Natural killer cell treated with Interleukin-12 subunit alpha and Interleukin-12 subunit beta and Interleukin-15 and Interleukin-18, amount 100 ng/mL, for 72 hours (primary cell): Measurements from ENCODE around the gene STARD8. TPM values are rescaled to one million over a fixed set of nuclear protein-coding genes. Genes with fewer than 3 reads are reported as not detected.

Source experiments
- ATAC-seq, 2 donors: fragments of 150-1000 bp; cut with Tn5 transposase in 1 of 2; sonication (Bioruptor Pico), chemical (Tn5 transposase) in 1 of 2; 2 replicates each; pipeline ENCODE4 v1.10.0; 2021
- DNase-seq: peaks from one replicate; pipeline ENCODE4 v3.0.0; 2022; ENCODE audit warnings: low spot score
- H3K27ac Mint-ChIP-seq, 2 donors: 1 replicate in 1 of 2; 2 replicates in 1 of 2; pipeline ENCODE4 v1.8.0; 2022; ENCODE audit warnings: mixed read lengths in 2 of 2, mild to moderate bottlenecking in 1 of 2, moderate library complexity in 1 of 2
- H3K27me3 Mint-ChIP-seq, 2 donors: 1 replicate in 1 of 2; 2 replicates in 1 of 2; pipeline ENCODE4 v1.8.0; 2022; ENCODE audit warnings: mixed read lengths in 2 of 2
- H3K36me3 Mint-ChIP-seq: one replicate; pipeline ENCODE4 v1.8.0; 2022; ENCODE audit warnings: mixed read lengths
- H3K4me1 Mint-ChIP-seq, 2 donors: 1 replicate in 1 of 2; 2 replicates in 1 of 2; pipeline ENCODE4 v1.8.0; 2022; ENCODE audit warnings: low read depth in 2 of 2, mixed read lengths in 2 of 2, mild to moderate bottlenecking in 1 of 2
- H3K4me3 Mint-ChIP-seq: one replicate; pipeline ENCODE4 v1.8.0; 2022; ENCODE audit warnings: mixed read lengths
- H3K9me3 Mint-ChIP-seq: 2 replicates; pipeline ENCODE4 v1.8.0; 2022; ENCODE audit warnings: mixed read lengths
- total RNA-seq, 2 donors: library from RNA; stranded (reverse); gene quantifications; one replicate each; pipeline ENCODE4 v1.2.3, GENCODE V29; 2022

STARD8 gene
- total RNA-seq, 2 donors from 2014 or later: 0.86 to 3.1 TPM

DNA sequence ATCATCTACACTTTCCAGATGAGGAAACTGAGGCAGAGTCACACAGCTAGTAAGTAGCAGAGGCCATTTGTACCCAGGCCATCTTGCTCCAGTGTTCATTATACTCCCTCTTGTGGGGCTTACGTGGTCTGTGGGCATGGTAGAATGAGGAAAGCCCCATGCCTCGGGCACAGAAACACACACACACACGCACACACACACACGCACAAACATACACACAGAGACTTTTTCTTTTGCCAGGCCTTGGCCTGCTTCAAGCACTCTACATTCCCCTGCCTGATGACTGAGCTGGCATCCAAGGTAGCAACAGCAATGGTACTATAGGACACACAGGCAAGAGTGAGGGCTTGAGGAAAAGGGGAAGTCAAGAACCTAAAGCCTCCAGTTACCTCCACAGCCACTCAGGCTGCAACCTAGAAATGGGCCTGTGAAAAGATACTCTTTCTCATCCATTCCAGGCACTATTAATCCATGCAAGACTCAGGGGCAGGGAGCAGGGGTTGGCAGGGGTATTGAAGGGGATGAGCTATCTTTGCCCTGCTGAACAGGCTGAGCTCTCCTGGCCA lies 43.6 kb downstream of the STARD8 start:
- peaks cover 5 to 17% of the 10 kb centered on the region in 2 donors for H3K4me1 Mint-ChIP-seq
- no peak for DNase-seq
- H3K27ac Mint-ChIP-seq: no peak overlapping the region
- no peaks in the 10 kb centered on the region for H3K9me3 Mint-ChIP-seq
- no peaks in the 10 kb centered on the region for H3K36me3 Mint-ChIP-seq
- H3K27me3 Mint-ChIP-seq: peaks cover 10 to 19% of the 10 kb centered on the region in 2 donors
- no peak for ATAC-seq
- no peak overlapping the region for H3K4me3 Mint-ChIP-seq

DNA sequence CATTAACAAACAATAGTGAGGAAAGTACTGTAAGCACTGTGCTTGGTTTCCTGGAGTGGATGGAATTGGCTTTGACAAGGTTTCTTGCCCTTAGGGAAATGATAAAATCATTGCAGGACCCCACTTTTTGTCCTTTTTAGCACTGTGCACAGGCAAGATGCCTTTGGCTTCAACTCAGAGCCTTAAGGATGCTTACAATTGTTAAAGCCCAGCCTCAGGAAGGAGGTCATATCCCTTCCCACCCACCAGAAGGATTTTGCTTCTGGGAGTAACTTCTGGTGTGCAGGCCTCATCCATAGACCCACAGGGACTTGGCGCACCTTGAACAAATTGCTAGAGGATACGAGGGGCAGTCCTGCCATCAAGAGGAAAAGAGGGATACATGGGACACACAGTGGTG lies 44.5 kb downstream of the STARD8 start:
- Mint-ChIP-seq H3K27ac (no peak overlapping the region), H3K9me3 (no peaks in the 10 kb centered on the region), H3K27me3 (peaks cover 5 to 15% of the 10 kb centered on the region in 2 donors), H3K4me1 (peaks cover under 1 to 13% of the 10 kb centered on the region in 2 donors), H3K36me3 (no peaks in the 10 kb centered on the region), H3K4me3 (no peak overlapping the region)
- DNase-seq (no peak), ATAC-seq (no peak)

DNA sequence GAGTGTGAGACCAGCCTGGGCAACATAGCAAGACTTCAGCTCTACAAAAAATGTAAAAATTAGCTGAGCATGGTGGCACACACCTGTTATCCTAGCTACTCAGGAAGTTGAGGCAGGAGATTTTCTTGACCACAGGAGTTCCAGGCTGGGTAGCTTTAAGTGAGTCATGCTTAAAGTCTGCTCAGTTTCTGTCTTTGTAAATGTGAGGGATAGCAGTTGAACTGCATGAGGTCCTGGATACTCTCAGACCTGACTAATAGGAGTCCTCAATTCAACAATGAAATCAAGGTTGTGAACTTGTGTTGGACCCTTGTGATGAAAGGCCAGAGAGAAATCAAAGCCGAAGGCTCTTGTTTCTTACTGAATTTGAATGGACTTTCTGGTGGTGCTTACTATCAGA lies 45.2 kb downstream of the STARD8 start:
- H3K27ac Mint-ChIP-seq: no peak overlapping the region
- H3K4me3 Mint-ChIP-seq: peak overlapping the region; percentile 20
- ATAC-seq (no peak), DNase-seq (no peak)
- peaks cover 0 to 10% of the 10 kb centered on the region in 2 donors for H3K4me1 Mint-ChIP-seq
- no peaks in the 10 kb centered on the region for H3K36me3 Mint-ChIP-seq
- peaks cover 0 to 12% of the 10 kb centered on the region in 2 donors for H3K27me3 Mint-ChIP-seq
- H3K9me3 Mint-ChIP-seq: no peaks in the 10 kb centered on the region

DNA sequence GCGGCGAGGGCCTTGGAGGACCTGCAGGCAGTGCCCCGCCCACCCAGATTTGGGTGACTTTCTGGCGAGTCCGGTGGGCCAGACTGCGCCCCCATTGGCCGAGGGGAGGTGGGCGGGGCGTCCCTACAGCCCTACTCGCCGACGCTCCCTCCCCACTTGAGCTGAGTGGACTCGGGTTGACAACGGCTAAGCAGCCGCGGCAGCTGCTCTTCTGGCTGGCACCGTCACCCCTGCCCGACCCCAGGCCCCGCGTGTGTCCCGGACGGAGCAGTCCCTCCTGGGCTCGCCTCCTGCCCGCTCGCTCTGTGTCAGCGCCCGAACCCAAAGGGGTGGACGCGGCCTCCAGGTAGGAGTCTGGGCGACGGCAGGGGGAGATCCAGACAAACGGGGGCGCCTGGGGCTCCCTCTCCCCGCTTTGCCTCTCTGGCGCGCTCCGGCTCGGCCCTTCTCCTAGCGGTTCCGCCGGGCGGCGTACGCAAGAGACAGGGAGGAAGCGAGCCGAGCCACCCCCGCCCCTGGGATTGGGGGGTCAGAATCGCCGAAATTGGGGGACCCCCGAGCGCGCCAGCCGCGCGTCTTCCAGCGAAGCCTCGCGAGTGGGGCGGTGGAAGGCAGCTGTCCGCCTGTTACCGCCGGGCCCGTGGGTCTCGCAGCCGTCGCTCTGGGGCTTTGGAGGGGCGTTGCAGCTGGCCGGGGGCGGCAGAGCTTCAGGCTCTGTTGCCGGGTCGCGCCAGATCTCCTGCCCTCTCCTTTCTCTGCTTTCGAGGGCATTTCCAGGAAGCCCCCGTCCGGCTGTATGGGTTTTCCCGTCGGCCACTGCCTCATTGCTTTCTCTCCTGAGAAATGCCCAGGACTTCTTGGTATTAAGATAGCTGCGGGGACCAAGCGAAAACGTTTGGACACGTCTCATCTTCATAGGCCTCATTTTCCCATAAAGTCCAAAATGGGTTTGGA lies 46.3 kb downstream of the STARD8 start:
- no peak overlapping the region for H3K27ac Mint-ChIP-seq
- no peaks in the 10 kb centered on the region for H3K9me3 Mint-ChIP-seq
- no peaks in the 10 kb centered on the region for H3K36me3 Mint-ChIP-seq
- H3K4me3 Mint-ChIP-seq: peak overlapping the region; percentile 72
- ATAC-seq (peak; percentile 72 to 73), DNase-seq (no peak)
- peaks cover 0 to 10% of the 10 kb centered on the region in 2 donors for H3K4me1 Mint-ChIP-seq
- peaks cover 0 to 10% of the 10 kb centered on the region in 2 donors for H3K27me3 Mint-ChIP-seq

DNA sequence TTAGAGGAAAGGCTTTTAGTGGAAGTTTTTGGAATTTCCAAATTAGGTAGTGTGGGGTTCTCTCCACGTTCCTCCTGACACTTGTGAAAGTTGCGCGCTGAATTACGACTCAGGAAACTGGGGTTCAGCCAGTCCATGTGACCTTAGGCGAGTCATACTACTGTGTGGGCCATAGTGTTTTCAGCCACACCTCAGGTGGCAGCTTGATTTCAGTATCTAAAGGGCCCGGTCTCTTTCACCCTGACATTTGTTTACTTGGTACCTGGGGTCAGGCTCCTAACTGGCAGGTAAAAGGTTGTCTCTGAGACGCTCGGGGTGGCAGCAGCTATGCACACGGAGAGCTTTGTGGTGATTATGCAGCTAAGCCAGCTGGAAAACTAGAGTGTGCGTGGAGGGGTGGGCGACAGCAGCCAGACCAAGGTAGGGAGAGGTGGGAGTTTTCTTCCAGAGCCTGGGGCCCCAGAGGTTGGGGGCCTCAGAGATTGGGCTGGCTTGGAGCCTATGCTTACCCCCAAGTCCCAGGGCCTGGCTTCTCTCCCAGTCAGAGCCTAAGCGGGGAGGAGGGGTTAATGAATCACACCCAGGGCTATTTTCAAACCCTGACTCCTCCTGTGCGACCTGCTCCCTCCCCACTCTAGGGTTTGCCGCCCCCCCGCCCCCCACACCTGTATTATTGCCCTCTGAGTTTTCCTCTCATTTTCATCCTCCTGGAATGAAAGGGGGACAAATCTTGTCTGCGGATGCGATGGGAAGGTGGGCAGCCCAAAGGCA lies 47.2 kb downstream of the STARD8 start:
- Mint-ChIP-seq H3K9me3 (no peaks in the 10 kb centered on the region), H3K36me3 (no peaks in the 10 kb centered on the region), H3K27ac (no peak overlapping the region), H3K27me3 (peaks cover 0 to 12% of the 10 kb centered on the region in 2 donors), H3K4me1 (peaks cover 0 to 10% of the 10 kb centered on the region in 2 donors), H3K4me3 (peak overlapping the region; percentile 72)
- ATAC-seq: no peak
- no peak for DNase-seq

DNA sequence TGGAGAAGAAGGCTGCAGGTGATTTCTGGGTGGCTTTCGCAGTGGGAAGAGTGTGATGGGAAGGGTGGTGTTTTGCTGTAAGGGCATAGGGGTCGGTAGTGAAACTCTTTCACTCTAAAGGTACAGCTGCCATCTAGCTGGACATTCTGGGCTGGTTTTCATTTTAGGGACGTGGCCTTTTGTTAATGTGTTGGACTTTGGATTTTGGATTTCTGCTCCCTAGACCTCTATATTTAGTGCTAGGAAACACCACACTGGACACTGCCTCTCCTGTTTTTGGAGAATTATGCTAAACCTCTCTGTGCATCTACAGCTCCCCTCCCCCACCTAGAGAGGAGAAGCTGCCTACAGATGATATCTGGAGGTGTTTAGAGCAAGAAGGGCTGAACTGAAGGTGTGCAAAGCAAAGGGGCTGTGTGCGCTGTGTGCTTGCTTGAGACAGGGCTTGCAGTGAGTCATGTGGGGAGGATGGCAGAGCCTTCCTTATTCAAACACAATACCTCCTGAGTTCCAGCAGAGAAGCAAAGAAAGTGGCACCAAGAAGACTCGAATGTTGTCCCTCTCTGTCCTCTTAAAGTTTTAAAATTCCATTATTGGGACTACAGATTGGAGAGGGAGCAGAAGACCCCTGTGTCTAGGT lies 47.9 kb downstream of the STARD8 start:
- no peak overlapping the region for H3K4me3 Mint-ChIP-seq
- no peaks in the 10 kb centered on the region for H3K9me3 Mint-ChIP-seq
- peak overlapping the region in 1 of 2 donors; percentile 31 for H3K27ac Mint-ChIP-seq
- H3K27me3 Mint-ChIP-seq: peaks cover 0 to 10% of the 10 kb centered on the region in 2 donors
- no peak for ATAC-seq
- H3K36me3 Mint-ChIP-seq: no peaks in the 10 kb centered on the region
- H3K4me1 Mint-ChIP-seq: peaks cover 0 to 10% of the 10 kb centered on the region in 2 donors
- DNase-seq: no peak

DNA sequence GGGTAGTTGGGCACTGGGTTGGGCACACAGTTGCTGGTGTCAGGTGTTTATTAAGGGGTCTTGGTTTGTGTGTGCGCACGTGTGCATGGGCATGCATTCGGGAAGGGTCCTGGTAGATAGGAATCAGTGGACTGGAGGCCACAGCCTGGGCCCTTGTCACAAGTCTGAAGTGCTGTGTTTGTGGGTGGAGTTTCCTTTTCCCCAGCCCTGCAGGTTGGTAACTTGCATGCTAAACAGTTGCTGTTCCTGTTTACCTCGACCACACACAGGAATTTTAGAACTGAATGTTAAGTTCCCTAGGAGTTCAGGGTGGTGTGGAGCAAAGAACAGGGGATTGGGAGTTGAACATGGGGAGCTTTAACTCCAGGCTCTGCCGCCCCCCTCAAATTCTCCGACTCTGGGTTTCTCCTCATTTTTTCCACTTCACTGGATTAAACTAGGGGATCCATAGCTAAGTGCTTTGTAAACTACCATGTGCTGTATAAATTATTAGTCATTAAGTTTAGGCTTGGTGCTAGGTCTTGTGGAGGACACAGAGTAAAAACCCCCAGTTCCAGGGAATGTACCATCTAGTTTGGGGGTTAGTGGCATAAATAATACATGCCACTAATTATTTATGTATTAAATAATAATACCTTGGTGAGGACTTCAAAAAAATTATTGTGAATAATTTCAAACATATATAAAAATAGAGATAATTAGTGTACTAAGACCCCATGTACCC lies 49.0 kb downstream of the STARD8 start:
- peaks cover 0 to 10% of the 10 kb centered on the region in 2 donors for H3K4me1 Mint-ChIP-seq
- H3K27ac Mint-ChIP-seq: peak overlapping the region in 1 of 2 donors; percentile 31
- H3K36me3 Mint-ChIP-seq: no peaks in the 10 kb centered on the region
- peaks cover 0 to 10% of the 10 kb centered on the region in 2 donors for H3K27me3 Mint-ChIP-seq
- DNase-seq (no peak), ATAC-seq (no peak)
- H3K9me3 Mint-ChIP-seq: no peaks in the 10 kb centered on the region
- H3K4me3 Mint-ChIP-seq: no peak overlapping the region

DNA sequence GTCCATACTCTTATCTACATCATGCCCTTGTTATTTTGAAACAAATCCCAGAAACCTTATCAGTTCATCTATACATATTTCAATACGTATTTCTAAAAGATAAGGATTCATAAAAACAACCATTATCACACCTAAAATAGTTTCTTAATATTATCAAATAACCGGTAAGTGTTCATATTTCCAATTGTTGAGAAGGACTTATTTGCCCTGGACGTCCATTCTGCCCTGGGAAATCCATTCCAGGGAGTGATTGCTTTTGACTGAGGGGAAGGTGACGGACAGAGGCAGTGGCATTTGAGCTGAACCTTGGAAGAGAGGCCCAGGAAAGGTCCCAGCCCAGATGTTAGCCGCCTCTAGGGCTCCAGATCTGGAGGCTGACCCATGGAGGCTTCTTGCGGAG lies 49.6 kb downstream of the STARD8 start:
- DNase-seq (no peak), ATAC-seq (no peak)
- no peak overlapping the region for H3K4me3 Mint-ChIP-seq
- H3K36me3 Mint-ChIP-seq: no peaks in the 10 kb centered on the region
- no peaks in the 10 kb centered on the region for H3K9me3 Mint-ChIP-seq
- H3K4me1 Mint-ChIP-seq: peaks cover 0 to 10% of the 10 kb centered on the region in 2 donors
- H3K27me3 Mint-ChIP-seq: peaks cover 0 to 10% of the 10 kb centered on the region in 2 donors
- H3K27ac Mint-ChIP-seq: no peak overlapping the region

DNA sequence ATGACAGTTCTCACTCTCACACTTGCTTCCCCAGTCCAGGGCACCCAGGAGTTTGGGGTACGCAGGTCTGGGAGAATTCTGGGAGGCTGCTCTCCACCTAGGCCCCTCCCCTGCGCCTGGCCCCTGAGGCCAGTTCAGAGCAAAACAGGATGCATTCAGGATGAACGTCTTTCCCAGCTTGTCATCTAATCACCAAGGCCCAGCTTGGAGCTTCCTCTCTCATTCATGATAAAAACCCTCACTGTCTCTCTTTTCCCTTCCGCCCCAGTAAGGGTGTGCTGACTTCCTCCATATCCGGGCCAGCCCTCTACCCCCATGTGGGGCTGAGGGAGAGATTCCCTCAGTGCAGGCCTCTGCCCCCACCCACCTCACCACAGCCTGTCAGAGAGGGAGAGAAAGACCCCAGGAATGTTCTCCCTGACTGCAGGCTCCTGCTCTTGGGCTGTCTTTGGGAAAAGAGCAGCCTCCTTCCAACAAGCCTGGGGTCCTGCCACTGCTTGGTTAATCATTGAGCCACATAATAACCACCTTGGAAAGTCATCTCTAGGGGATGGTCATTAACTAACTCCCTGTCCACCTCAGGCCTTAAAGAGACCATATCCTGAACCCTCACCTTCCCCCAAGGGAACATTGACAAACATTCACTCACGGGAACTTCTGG lies 50.1 kb downstream of the STARD8 start:
- Mint-ChIP-seq H3K27me3 (peaks cover 0 to 10% of the 10 kb centered on the region in 2 donors), H3K27ac (no peak overlapping the region), H3K9me3 (no peaks in the 10 kb centered on the region), H3K4me3 (no peak overlapping the region), H3K4me1 (peaks cover 0 to 10% of the 10 kb centered on the region in 2 donors), H3K36me3 (no peaks in the 10 kb centered on the region)
- ATAC-seq: no peak
- no peak for DNase-seq

DNA sequence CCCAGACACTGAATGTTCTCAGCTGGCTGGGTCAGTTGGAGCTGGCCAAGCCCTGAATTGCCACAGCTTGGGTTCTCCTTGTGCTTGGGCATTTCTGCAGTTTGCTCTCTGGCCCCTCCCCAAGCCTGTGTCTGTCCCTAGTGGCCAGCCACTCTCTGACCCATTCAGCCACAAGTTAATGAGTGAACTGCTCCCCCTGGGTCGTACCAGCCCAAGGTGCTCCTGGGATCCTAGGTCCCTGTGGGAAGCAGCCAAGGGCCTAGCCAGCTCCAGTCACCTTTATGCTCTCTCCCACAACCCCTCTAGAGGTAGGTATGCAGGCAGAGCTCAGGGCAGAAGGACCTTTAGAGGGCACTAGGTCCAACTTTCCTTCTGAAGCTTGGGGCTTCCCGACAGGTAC lies 51.5 kb downstream of the STARD8 start:
- no peaks in the 10 kb centered on the region for H3K36me3 Mint-ChIP-seq
- H3K4me1 Mint-ChIP-seq: peaks cover 0 to 12% of the 10 kb centered on the region in 2 donors
- H3K27me3 Mint-ChIP-seq: peaks cover 0 to 12% of the 10 kb centered on the region in 2 donors
- ATAC-seq (no peak), DNase-seq (no peak)
- H3K27ac Mint-ChIP-seq: no peak overlapping the region
- no peak overlapping the region for H3K4me3 Mint-ChIP-seq
- no peaks in the 10 kb centered on the region for H3K9me3 Mint-ChIP-seq

DNA sequence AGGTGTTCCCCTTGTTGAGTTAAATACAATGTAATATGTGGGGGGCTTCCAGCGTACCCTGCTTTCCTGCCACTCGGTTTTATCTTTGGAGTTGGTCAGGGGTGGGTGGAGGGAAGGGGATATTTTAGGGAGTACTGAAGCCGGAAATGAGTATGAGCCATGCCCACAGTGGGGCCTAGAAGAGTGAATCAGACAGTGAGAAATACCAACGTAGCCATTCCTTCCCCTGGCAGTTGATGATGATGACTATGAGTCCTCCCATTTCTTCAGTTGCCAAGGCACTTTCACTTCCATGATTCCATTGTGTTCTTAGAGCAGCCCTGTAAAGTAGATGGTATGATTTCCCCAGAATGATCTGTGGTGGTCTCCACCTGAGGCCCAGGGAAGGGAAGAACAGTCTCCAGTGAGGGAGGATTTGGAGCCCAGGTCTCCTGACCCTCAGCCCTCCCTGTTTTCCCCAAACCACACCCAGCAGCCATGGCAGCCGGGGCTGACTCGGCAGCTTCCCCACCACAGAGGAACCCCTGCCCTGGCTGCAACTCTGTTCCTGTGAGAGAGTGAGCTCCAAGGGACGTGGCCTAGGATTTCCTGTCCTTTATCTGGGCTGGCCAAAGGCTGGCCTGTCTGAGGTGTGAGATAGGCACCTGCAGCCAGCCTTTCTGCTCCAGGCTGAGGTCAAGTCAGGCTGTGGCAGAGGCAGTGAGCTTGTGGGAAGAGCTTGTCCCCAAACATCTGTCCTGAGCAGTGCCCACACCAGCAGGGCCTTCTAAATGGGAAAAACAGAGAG lies 52.7 kb downstream of the STARD8 start:
- H3K27ac Mint-ChIP-seq: no peak overlapping the region
- H3K9me3 Mint-ChIP-seq: no peaks in the 10 kb centered on the region
- no peak overlapping the region for H3K4me3 Mint-ChIP-seq
- no peaks in the 10 kb centered on the region for H3K36me3 Mint-ChIP-seq
- peaks cover 0 to 6% of the 10 kb centered on the region in 2 donors for H3K4me1 Mint-ChIP-seq
- DNase-seq (no peak), ATAC-seq (peak in 1 of 2 donors; percentile 17)
- peaks cover 0 to 14% of the 10 kb centered on the region in 2 donors for H3K27me3 Mint-ChIP-seq

DNA sequence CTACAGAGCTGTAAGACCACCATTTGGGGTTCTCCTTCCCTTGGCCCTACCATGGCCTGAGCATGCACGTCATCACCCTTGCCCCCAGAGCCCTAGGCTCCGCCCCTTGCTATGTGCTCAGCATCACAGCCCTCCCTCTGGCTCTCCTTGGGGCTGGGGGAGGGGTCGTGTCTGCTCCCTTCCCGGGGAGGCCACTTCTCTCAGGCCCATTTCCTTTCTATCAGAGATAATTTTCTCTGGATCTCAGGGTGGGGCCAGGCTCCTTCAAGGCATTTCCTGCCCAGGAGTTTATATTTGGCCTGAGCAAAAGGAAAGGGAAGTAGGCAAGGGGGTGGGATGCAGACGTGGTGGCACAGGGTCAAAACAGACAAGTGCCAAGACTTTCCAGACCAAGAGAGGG lies 55.9 kb downstream of the STARD8 start:
- Mint-ChIP-seq H3K9me3 (no peaks in the 10 kb centered on the region), H3K27me3 (peaks cover 0 to 9% of the 10 kb centered on the region in 2 donors), H3K36me3 (no peaks in the 10 kb centered on the region), H3K27ac (no peak overlapping the region), H3K4me3 (no peak overlapping the region), H3K4me1 (peaks cover 0 to 3% of the 10 kb centered on the region in 2 donors)
- ATAC-seq: no peak
- DNase-seq: no peak
